Colonic mucosa (tissue), 4 donors: ENCODE results near the gene POU2AF1. TPM values are rescaled to one million over a fixed set of nuclear protein-coding genes. Genes with fewer than 3 reads are reported as not detected.
"Not testable (repeated sequence)": the region's sequence is repeated elsewhere in the genome, so short reads cannot be mapped to it uniquely, and the experiment has no call there.

Source experiments
- DNase-seq: peaks from one replicate; pipeline ENCODE4 v3.0.0-alpha.2; 2020
- H3K27ac ChIP-seq: fragments of 200-600 bp; one replicate; pipeline ENCODE4 v1.8.0; 2021
- H3K27me3 ChIP-seq: fragments of 200-600 bp; one replicate; pipeline ENCODE4 v1.8.0; 2021
- H3K36me3 ChIP-seq: fragments of 200-600 bp; one replicate; pipeline ENCODE4 v1.8.0; 2021
- H3K4me1 ChIP-seq: fragments of 200-600 bp; one replicate; pipeline ENCODE4 v1.8.0; 2021; ENCODE audit warnings: mild to moderate bottlenecking
- H3K4me3 ChIP-seq: fragments of 200-600 bp; one replicate; pipeline ENCODE4 v1.8.0; 2021
- H3K9ac ChIP-seq, 2 donors: one replicate each; pipeline ENCODE4 v1.7.0; 2013; ENCODE audit warnings: control low read depth in 2 of 2, low read depth in 2 of 2, low read length in 2 of 2
- H3K9me3 ChIP-seq: fragments of 200-600 bp; one replicate; pipeline ENCODE4 v1.8.0; 2021
- CTCF ChIP-seq: fragments of 200-600 bp; IDR thresholded peaks from one replicate; pipeline ENCODE4 v1.8.0; 2022; ENCODE audit warnings: antibody characterized with exemption, mild to moderate bottlenecking
- intact Hi-C: fragments of 100-400 bp; cut with DNase I; formaldehyde crosslinking; loops from one replicate; pipeline ENCODE4 v1.14.1; 2022
- total RNA-seq, 2 donors: library from RNA; stranded (reverse); fragmentation: NEBNext Ultra II Directional in 1 of 2; extraction: Animal tissue kit (Norgen Biotek cat#: 25700) in 1 of 2; gene quantifications; one replicate each; pipeline ENCODE4 v1.2.1, GENCODE V29; 2021
- donor health status: healthy.
- donor health status: DM: no; HTN: no; CAD: no.
- donor health status: DM: no; HTN: no; CAD: no.

Gene POU2AF1
- total RNA-seq, 2 donors from 2014 or later = 3.1 to 3.7 TPM

- Histone ChIP-seq H3K9ac (no peak overlapping the region), H3K9me3 (no peaks in the 10 kb centered on the region), H3K36me3 (no peaks in the 10 kb centered on the region), H3K27me3 (no peaks in the 10 kb centered on the region), H3K4me1 (no peaks in the 10 kb centered on the region), H3K27ac (no peak overlapping the region), H3K4me3 (no peak overlapping the region)
- no peak for TF ChIP-seq CTCF
- intact Hi-C loops = no loop called here
- no peak for DNase-seq
These were observed 16.7 kb upstream of the POU2AF1 start for GRCh38 chr11:111395749-111396148.

GRCh38 chr11:111395081-111395480 is 16.0 kb upstream of the POU2AF1 start:
- Histone ChIP-seq H3K27me3 (no peaks in the 10 kb centered on the region), H3K9ac (no peak overlapping the region), H3K9me3 (no peaks in the 10 kb centered on the region), H3K4me1 (no peaks in the 10 kb centered on the region), H3K36me3 (no peaks in the 10 kb centered on the region), H3K27ac (no peak overlapping the region), H3K4me3 (no peak overlapping the region)
- intact Hi-C loops = no loop called here
- TF ChIP-seq CTCF = no peak
- no peak for DNase-seq

GRCh38 chr11:111394147-111394546 is 15.1 kb upstream of the POU2AF1 start:
- H3K4me3 ChIP-seq, DNase-seq, H3K27ac ChIP-seq, H3K9me3 ChIP-seq, H3K9ac ChIP-seq, intact Hi-C loops, H3K36me3 ChIP-seq, H3K4me1 ChIP-seq, H3K27me3 ChIP-seq: not testable (repeated sequence)

GRCh38 chr11:111393585-111393984 is 14.5 kb upstream of the POU2AF1 start:
- Histone ChIP-seq H3K4me3 (no peak overlapping the region), H3K4me1 (no peaks in the 10 kb centered on the region), H3K27me3 (no peaks in the 10 kb centered on the region), H3K9me3 (no peaks in the 10 kb centered on the region), H3K27ac (no peak overlapping the region), H3K9ac (no peak overlapping the region), H3K36me3 (no peaks in the 10 kb centered on the region)
- intact Hi-C loops = no loop called here
- TF ChIP-seq CTCF = no peak
- no peak for DNase-seq

DNA sequence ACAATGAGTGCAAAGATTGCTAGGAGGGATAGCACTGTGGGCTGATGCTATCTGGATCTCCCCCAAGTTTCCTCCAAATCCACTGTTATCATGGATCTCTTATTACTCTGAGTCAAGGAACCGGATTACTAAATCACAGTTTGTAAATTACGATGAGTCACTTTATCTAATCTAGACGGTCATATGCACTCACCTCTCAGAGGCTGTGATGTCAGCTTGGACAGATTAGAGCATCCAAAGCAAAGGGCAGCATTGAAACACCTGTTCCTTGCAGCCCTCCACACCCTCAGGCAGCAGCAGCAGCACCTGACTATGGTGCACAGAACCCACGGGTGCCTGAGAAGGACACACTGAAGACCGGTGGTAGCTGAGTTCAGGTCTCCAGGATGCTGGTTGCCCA is 14.0 kb upstream of the POU2AF1 start:
- no peak for DNase-seq
- H3K4me1 ChIP-seq = no peaks in the 10 kb centered on the region
- intact Hi-C loops = no loop called here

DNA sequence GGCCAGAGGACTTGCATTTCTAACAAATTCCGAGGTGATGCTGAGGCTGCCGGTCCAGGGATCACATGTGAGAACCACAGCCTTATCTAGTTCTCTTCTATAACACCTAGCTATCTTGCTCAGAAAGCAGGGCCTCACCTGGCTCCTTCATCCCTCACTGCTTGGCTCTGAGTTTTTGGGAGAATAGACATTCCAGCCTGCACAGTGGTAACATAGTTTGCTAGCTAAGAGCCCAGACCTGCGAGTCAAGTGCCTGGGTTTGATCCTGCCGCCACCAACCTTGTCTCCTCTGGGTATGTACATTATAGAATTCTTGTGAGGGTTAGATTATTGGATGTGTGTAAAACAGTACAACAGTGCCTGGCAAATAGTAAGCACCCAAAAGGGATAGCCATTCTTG is 13.5 kb upstream of the POU2AF1 start:
- H3K36me3 ChIP-seq = no peaks in the 10 kb centered on the region
- H3K4me3 ChIP-seq = no peak overlapping the region
- no peak for DNase-seq
- H3K27ac ChIP-seq = no peak overlapping the region
- no peaks in the 10 kb centered on the region for H3K9me3 ChIP-seq
- no peaks in the 10 kb centered on the region for H3K4me1 ChIP-seq
- no peak overlapping the region for H3K9ac ChIP-seq
- TF ChIP-seq CTCF = no peak
- H3K27me3 ChIP-seq = no peaks in the 10 kb centered on the region
- intact Hi-C loops = no loop called here

More for the DNA sequence above, 14.0 kb upstream of the POU2AF1 start:
- no peak for TF ChIP-seq CTCF
- H3K9me3 ChIP-seq = no peaks in the 10 kb centered on the region
- no peaks in the 10 kb centered on the region for H3K27me3 ChIP-seq
- H3K27ac ChIP-seq = no peak overlapping the region
- H3K9ac ChIP-seq = no peak overlapping the region
- no peaks in the 10 kb centered on the region for H3K36me3 ChIP-seq
- no peak overlapping the region for H3K4me3 ChIP-seq
